Tibial artery (tissue), 4 donors: ENCODE results near the gene EXOSC5.

Experiments
- DNase-seq, 2 donors: peaks; one replicate each; pipeline ENCODE4 v3.0.0-alpha.2; 2019
- H3K27ac ChIP-seq, 2 donors: fragments of 200-600 bp; sonication (generic) in 1 of 2; 1 replicate in 1 of 2; 2 replicates in 1 of 2; pipeline ENCODE4 v1.5.1; 2018 to 2019; ENCODE audit warnings: mild to moderate bottlenecking in 1 of 2
- H3K27me3 ChIP-seq, 2 donors: fragments of 200-600 bp; sonication (generic) in 1 of 2; one replicate each; pipeline versions ENCODE4 v1.5.1 to v1.6.0; 2016 to 2019
- H3K36me3 ChIP-seq, 3 donors: fragments of 200-600 bp; sonication (generic) in 2 of 3; one replicate each; pipeline ENCODE4 v1.5.1; 2016 to 2019; ENCODE audit warnings: mild to moderate bottlenecking in 2 of 3
- H3K4me1 ChIP-seq, 4 donors: fragments of 200-600 bp; sonication (generic) in 2 of 4; 1 replicate in 3 of 4; 2 replicates in 1 of 4; pipeline ENCODE4 v1.5.1; 2016 to 2019
- H3K4me3 ChIP-seq, 2 donors: fragments of 200-600 bp; sonication (generic) in 1 of 2; 1 replicate in 1 of 2; 2 replicates in 1 of 2; pipeline ENCODE4 v1.5.1; 2018 to 2019; ENCODE audit warnings: mild to moderate bottlenecking in 2 of 2
- H3K9me3 ChIP-seq, 3 donors: fragments of 200-600 bp; sonication (generic) in 1 of 3; one replicate each; pipeline ENCODE4 v1.5.1; 2016 to 2019
- CTCF ChIP-seq, 2 experiments: fragments of 200-600 bp in 1 of 2; fragments of 450-650 bp in 1 of 2; IDR thresholded peaks; one replicate each; pipeline ENCODE4 v1.5.1; 2017 to 2019; ENCODE audit warnings: antibody characterized with exemption in 2 of 2, mild to moderate bottlenecking in 1 of 2, moderate library complexity in 1 of 2
- intact Hi-C: fragments of 100-400 bp; cut with DNase I; formaldehyde crosslinking; loops from one replicate; pipeline ENCODE4 v1.15.0; 2023; ENCODE audit warnings: low total_unique reads

The EXOSC5 gene

GRCh38 chr19:41427647-41428480 lies 30.7 kb upstream of the EXOSC5 start:
- DNase-seq, result peak in 1 of 2 donors; percentile 52
- H3K4me3 ChIP-seq, result peak overlapping the region; percentile 49 to 63
- peaks cover 25 to 60% (median 43%) of the 10 kb centered on the region in 3 donors for H3K36me3 ChIP-seq
- H3K27ac ChIP-seq, result peak overlapping the region; percentile 78
- H3K9me3 ChIP-seq, result no peaks in the 10 kb centered on the region
- H3K4me1 ChIP-seq, result peaks cover 0 to 28% (median 25%) of the 10 kb centered on the region in 4 donors
- no peaks in the 10 kb centered on the region for H3K27me3 ChIP-seq
- TF ChIP-seq CTCF (IDR thresholded peaks at IDR 0.05), result no peak
- intact Hi-C loops, result loop anchor here (10.0 kb wide), 1 partner anchor 63 kb away; the partner anchor contains the start of gene B9D2

DNA sequence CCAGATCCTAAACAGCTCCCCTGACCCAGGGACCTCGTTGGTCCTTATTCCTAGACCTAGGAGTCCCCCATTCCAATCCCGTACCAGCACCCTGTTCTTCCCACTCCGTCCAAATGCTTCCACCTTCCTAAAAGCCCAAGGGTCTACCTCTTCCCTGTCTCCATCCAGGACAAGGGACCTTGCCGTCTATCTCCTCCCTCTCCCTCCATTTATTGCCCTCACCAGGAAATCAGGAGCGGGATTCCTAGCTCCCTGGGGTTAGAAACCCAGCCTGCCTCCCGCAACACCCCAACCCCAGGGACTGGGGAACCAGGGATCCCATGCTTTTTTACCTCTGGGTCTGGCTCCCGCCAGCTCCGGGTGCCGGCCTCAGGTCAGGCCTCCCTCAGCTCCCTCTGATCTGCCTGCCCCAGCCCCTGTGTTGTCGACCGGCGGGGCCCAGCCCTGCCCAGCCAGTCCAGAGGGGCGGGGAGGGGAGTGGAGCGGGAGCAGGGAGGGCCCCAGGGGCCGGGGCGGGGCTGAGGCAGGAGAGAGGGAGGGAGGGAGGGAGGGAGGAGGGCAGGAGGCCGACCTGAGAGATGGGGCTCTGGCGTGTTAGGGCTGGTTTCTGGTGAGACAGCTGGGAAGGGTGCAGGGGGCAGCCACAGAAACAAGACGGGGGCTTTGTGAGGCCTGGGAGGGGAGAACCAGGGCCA lies 29.9 kb upstream of the EXOSC5 start, which contains the start of gene B3GNT8:
B3GNT8 (minus strand) TSS at position 423 of the 695 bp plus-strand sequence. CDS start 596 bp downstream, outside the sequence.
- H3K4me1 ChIP-seq, result peaks cover 0 to 28% (median 25%) of the 10 kb centered on the region in 4 donors
- intact Hi-C loops, result loop anchor here (10.0 kb wide), 1 partner anchor 62 kb away; the partner anchor contains the start of gene B9D2
- peak; percentile 89 to 92 for DNase-seq
- TF ChIP-seq CTCF (IDR thresholded peaks at IDR 0.05), result no peak
- no peaks in the 10 kb centered on the region for H3K9me3 ChIP-seq
- peak within 1 kb of the TSS; percentile 49 to 63 for H3K4me3 ChIP-seq
- H3K27me3 ChIP-seq, result no peaks in the 10 kb centered on the region
- peaks cover 30 to 60% (median 43%) of the 10 kb centered on the region in 3 donors for H3K36me3 ChIP-seq
- H3K27ac ChIP-seq, result peak within 1 kb of the TSS; percentile 78

DNA sequence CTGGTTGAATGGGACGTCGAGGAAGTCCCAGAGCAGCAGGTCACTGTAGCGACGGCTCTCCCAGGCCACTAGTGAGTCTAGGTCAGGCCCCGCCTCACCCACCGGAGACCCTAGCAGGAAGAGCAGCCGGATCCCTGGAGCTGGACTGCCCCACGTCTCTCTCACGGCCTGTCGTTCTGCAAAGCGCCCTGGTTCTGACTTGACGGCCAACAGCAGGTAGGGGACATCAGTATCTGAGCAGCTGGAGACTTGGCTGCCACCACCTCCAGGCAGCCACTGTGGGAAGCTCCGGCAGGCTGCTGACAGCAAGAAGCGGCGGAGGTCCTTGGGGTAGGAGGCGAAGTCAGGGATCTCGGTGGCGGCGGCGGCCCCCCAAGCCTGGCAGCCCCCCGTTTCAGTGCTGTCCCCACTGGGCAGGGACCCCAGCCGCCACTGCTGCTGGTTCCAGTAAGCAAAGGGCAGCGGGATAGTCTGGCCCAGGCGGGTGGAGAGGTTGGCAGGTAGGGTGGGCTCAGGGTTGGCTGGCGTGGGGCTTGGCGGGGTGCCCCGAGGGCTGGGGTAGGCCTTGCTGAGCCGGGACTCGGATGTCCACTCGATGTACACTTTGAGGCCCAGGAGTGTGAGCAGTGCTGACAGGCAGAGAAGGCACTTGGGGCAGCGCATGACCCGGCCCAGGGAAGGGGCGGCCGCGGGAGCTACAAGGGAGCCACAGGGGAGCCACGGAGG lies 29.1 kb upstream of the EXOSC5 start:
- no peak for DNase-seq
- TF ChIP-seq CTCF (IDR thresholded peaks at IDR 0.05), result no peak
- Histone ChIP-seq H3K4me3 (peak overlapping the region; percentile 49 to 63), H3K4me1 (peaks cover 0 to 28% (median 25%) of the 10 kb centered on the region in 4 donors), H3K27me3 (no peaks in the 10 kb centered on the region), H3K36me3 (peaks cover 27 to 60% (median 43%) of the 10 kb centered on the region in 3 donors), H3K27ac (peak overlapping the region; percentile 78), H3K9me3 (no peaks in the 10 kb centered on the region)
- intact Hi-C loops, result loop anchor here (10.0 kb wide), 1 partner anchor 61 kb away; the partner anchor contains the start of gene B9D2

- no peak for TF ChIP-seq CTCF (IDR thresholded peaks at IDR 0.05)
- Histone ChIP-seq H3K4me1 (peaks cover 0 to 28% (median 25%) of the 10 kb centered on the region in 4 donors), H3K27ac (no peak overlapping the region), H3K36me3 (peaks cover 36 to 61% (median 48%) of the 10 kb centered on the region in 3 donors), H3K4me3 (no peak overlapping the region), H3K9me3 (no peaks in the 10 kb centered on the region), H3K27me3 (no peaks in the 10 kb centered on the region)
- intact Hi-C loops, result loop anchor here (10.0 kb wide), 1 partner anchor 61 kb away; the partner anchor contains the start of gene B9D2
- DNase-seq, result no peak
These were observed 28.3 kb upstream of the EXOSC5 start for GRCh38 chr19:41425174-41426115.
